Astrocyte (in vitro differentiated cells and primary cell): ENCODE measurements around the gene SAP30BP. TPM values are rescaled to one million over a fixed set of nuclear protein-coding genes. Genes with fewer than 3 reads are reported as not detected.

Experiments used
- DNase-seq: peaks from one replicate; pipeline ENCODE4 v3.0.0-alpha.2; 2010; ENCODE audit warnings: low read depth
- FAIRE-seq: peaks from 2 replicates; lab custom pipeline; 2011; peaks lifted over from hg19 to GRCh38; lab: Jason Lieb, UNC
- H2AFZ ChIP-seq: 2 replicates; pipeline ENCODE4 v1.6.0; 2012; ENCODE audit warnings: low read depth, low read length, inconsistent platforms
- H3K27ac ChIP-seq: 2 replicates; pipeline ENCODE4 v1.5.1; 2011; ENCODE audit warnings: low read depth, low read length, inconsistent platforms
- H3K27me3 ChIP-seq: 2 replicates; pipeline ENCODE4 v1.6.0; 2011; ENCODE audit warnings: low read length, inconsistent platforms; ENCODE audit not compliant: insufficient read depth
- H3K36me3 ChIP-seq: 2 replicates; pipeline ENCODE4 v1.5.1; 2011; ENCODE audit warnings: low read length, inconsistent platforms; ENCODE audit not compliant: insufficient read depth
- H3K4me1 ChIP-seq: 2 replicates; pipeline ENCODE4 v1.5.1; 2011; ENCODE audit warnings: low read length, inconsistent platforms; ENCODE audit not compliant: insufficient read depth
- H3K4me2 ChIP-seq: 2 replicates; pipeline ENCODE4 v1.6.0; 2012; ENCODE audit warnings: low read length, inconsistent platforms
- H3K4me3 ChIP-seq: 2 replicates; pipeline ENCODE4 v1.5.1; 2011; ENCODE audit warnings: low read depth, mild to moderate bottlenecking, low read length, inconsistent platforms; ENCODE audit not compliant: insufficient read depth
- H3K79me2 ChIP-seq: 2 replicates; pipeline ENCODE4 v1.6.0; 2012; ENCODE audit warnings: mild to moderate bottlenecking, low read length, inconsistent platforms; ENCODE audit not compliant: insufficient read depth
- H3K9ac ChIP-seq: 2 replicates; pipeline ENCODE4 v1.6.0; 2012; ENCODE audit warnings: mild to moderate bottlenecking, low read length, inconsistent platforms
- H3K9me3 ChIP-seq: 2 replicates; pipeline ENCODE4 v1.5.1; 2012; ENCODE audit warnings: low read depth, mild to moderate bottlenecking, low read length, inconsistent platforms; ENCODE audit not compliant: insufficient read depth
- H4K20me1 ChIP-seq: 2 replicates; pipeline ENCODE4 v1.6.0; 2012; ENCODE audit warnings: low read length, inconsistent platforms; ENCODE audit not compliant: insufficient read depth
- H3K27ac Mint-ChIP-seq: one replicate; pipeline ENCODE4 v1.8.0; 2021; ENCODE audit warnings: mild to moderate bottlenecking, mixed read lengths; ENCODE audit not compliant: unreplicated experiment
- H3K27me3 Mint-ChIP-seq: one replicate; pipeline ENCODE4 v1.8.0; 2021; ENCODE audit warnings: low read depth, mixed read lengths; ENCODE audit not compliant: unreplicated experiment
- H3K36me3 Mint-ChIP-seq: one replicate; pipeline ENCODE4 v1.8.0; 2021; ENCODE audit warnings: low read depth, mixed read lengths; ENCODE audit not compliant: unreplicated experiment
- H3K4me1 Mint-ChIP-seq: one replicate; pipeline ENCODE4 v1.8.0; 2021; ENCODE audit warnings: low read depth, mixed read lengths; ENCODE audit not compliant: unreplicated experiment
- H3K4me3 Mint-ChIP-seq: one replicate; pipeline ENCODE4 v1.8.0; 2021; ENCODE audit warnings: mild to moderate bottlenecking, moderate library complexity, mixed read lengths; ENCODE audit not compliant: unreplicated experiment
- H3K9me3 Mint-ChIP-seq: one replicate; pipeline ENCODE4 v1.8.0; 2021; ENCODE audit warnings: mild to moderate bottlenecking, mixed read lengths; ENCODE audit not compliant: unreplicated experiment
- CTCF ChIP-seq: IDR thresholded peaks from 2 replicates; pipeline ENCODE4 v1.5.1; 2011; ENCODE audit warnings: low read depth, mild to moderate bottlenecking, inconsistent platforms, low read length, moderate library complexity; ENCODE audit not compliant: insufficient read depth
- EZH2 ChIP-seq: IDR thresholded peaks from 2 replicates; pipeline ENCODE4 v1.6.1; 2012; ENCODE audit warnings: mild to moderate bottlenecking, low read length, inconsistent platforms; ENCODE audit not compliant: insufficient read depth
- total RNA-seq: library from RNA; stranded (reverse); gene quantifications from 2 replicates; pipeline ENCODE4 v1.2.1, GENCODE V29; 2021

The SAP30BP gene
- total RNA-seq, 1 donor from 2014 or later: 99.2 TPM

GRCh38 chr17:75680431-75680830, 13.3 kb downstream of the SAP30BP start:
- Histone ChIP-seq H3K9ac (peak overlapping the region; percentile 38), H3K4me3 (no peak overlapping the region), H3K4me1 (peaks cover 61% of the 10 kb centered on the region), H3K36me3 (peaks cover 18% of the 10 kb centered on the region), H3K27me3 (no peaks in the 10 kb centered on the region), H2AFZ (no peak overlapping the region), H4K20me1 (peaks cover 35% of the 10 kb centered on the region), H3K4me2 (peak overlapping the region; percentile 24), H3K9me3 (no peaks in the 10 kb centered on the region), H3K27ac (peak overlapping the region; percentile 45), H3K79me2 (peaks cover 86% of the 10 kb centered on the region)
- no peak overlapping the region for H3K4me3 Mint-ChIP-seq
- peak overlapping the region; percentile 72 for H3K27ac Mint-ChIP-seq
- DNase-seq (no peak), FAIRE-seq (no peak)
- no peak for TF ChIP-seq EZH2
- no peak for TF ChIP-seq CTCF
- no peaks in the 10 kb centered on the region for H3K9me3 Mint-ChIP-seq
- H3K27me3 Mint-ChIP-seq: no peaks in the 10 kb centered on the region
- H3K4me1 Mint-ChIP-seq: peaks cover 43% of the 10 kb centered on the region
- H3K36me3 Mint-ChIP-seq: peaks cover 8% of the 10 kb centered on the region

GRCh38 chr17:75681289-75681688, 14.2 kb downstream of the SAP30BP start:
- FAIRE-seq: no peak
- peaks cover 66% of the 10 kb centered on the region for H3K4me1 ChIP-seq
- H3K36me3 ChIP-seq: peaks cover 15% of the 10 kb centered on the region
- H3K4me3 ChIP-seq: no peak overlapping the region
- no peak overlapping the region for H3K4me3 Mint-ChIP-seq
- peak overlapping the region; percentile 24 for H3K4me2 ChIP-seq
- peak overlapping the region; percentile 38 for H3K9ac ChIP-seq
- no peaks in the 10 kb centered on the region for H3K9me3 Mint-ChIP-seq
- H3K9me3 ChIP-seq: no peaks in the 10 kb centered on the region
- H3K4me1 Mint-ChIP-seq: peaks cover 49% of the 10 kb centered on the region
- H3K27ac ChIP-seq: peak overlapping the region; percentile 45
- peaks cover 35% of the 10 kb centered on the region for H4K20me1 ChIP-seq
- no peak overlapping the region for H2AFZ ChIP-seq
- peak; percentile 75 for DNase-seq
- TF ChIP-seq EZH2 (no peak), CTCF (no peak)
- H3K27me3 ChIP-seq: no peaks in the 10 kb centered on the region
- peak overlapping the region; percentile 72 for H3K27ac Mint-ChIP-seq
- no peaks in the 10 kb centered on the region for H3K27me3 Mint-ChIP-seq
- H3K36me3 Mint-ChIP-seq: peaks cover 9% of the 10 kb centered on the region
- peaks cover 86% of the 10 kb centered on the region for H3K79me2 ChIP-seq

- peaks cover 88% of the 10 kb centered on the region for H3K79me2 ChIP-seq
- TF ChIP-seq CTCF: no peak
- Mint-ChIP-seq H3K36me3 (peaks cover 13% of the 10 kb centered on the region), H3K27ac (peak overlapping the region; percentile 43), H3K4me1 (peaks cover 56% of the 10 kb centered on the region), H3K4me3 (no peak overlapping the region), H3K27me3 (no peaks in the 10 kb centered on the region), H3K9me3 (no peaks in the 10 kb centered on the region)
- H3K27ac ChIP-seq: peak overlapping the region; percentile 58
- peak; percentile 43 for FAIRE-seq
- peaks cover 30% of the 10 kb centered on the region for H4K20me1 ChIP-seq
- no peak overlapping the region for H2AFZ ChIP-seq
- H3K4me2 ChIP-seq: peak overlapping the region; percentile 73
- peak overlapping the region; percentile 24 for H3K4me3 ChIP-seq
- peak; percentile 74 for DNase-seq
- no peaks in the 10 kb centered on the region for H3K27me3 ChIP-seq
- H3K9ac ChIP-seq: peak overlapping the region; percentile 37
- no peaks in the 10 kb centered on the region for H3K9me3 ChIP-seq
- H3K4me1 ChIP-seq: peaks cover 64% of the 10 kb centered on the region
- peaks cover 5% of the 10 kb centered on the region for H3K36me3 ChIP-seq
These were observed 16.4 kb downstream of the SAP30BP start for GRCh38 chr17:75683583-75683982.
